DOHH2 (cell line): ENCODE measurements around the gene WNT3.
A peak's percentile ranks its signal among the peaks of the same experiment; 100 is the strongest.

Source experiments
- H3F3A ChIP-seq: fragments of 200-600 bp; sonication (generic), shearing (Covaris generic); 2 replicates; pipeline ENCODE4 v1.6.0; 2016; ENCODE audit warnings: antibody characterized with exemption, mild to moderate bottlenecking; ENCODE audit not compliant: control insufficient read depth, insufficient read depth
- H3K27ac ChIP-seq: fragments of 200-600 bp; sonication (generic); 2 replicates; pipeline ENCODE4 v1.5.1; 2014; ENCODE audit warnings: low read depth, mild to moderate bottlenecking, low read length, moderate library complexity
- H3K27me3 ChIP-seq: fragments of 200-600 bp; sonication (generic); 2 replicates; pipeline ENCODE4 v1.6.1; 2014; ENCODE audit warnings: mild to moderate bottlenecking, low read length, mixed read lengths; ENCODE audit not compliant: control insufficient read depth
- H3K36me3 ChIP-seq: fragments of 200-600 bp; sonication (generic); 2 replicates; pipeline ENCODE4 v1.6.1; 2014; ENCODE audit warnings: mild to moderate bottlenecking, low read length, moderate library complexity, mixed read lengths; ENCODE audit not compliant: control insufficient read depth
- H3K4me1 ChIP-seq: fragments of 200-600 bp; sonication (generic); 2 replicates; pipeline ENCODE4 v1.6.1; 2014; ENCODE audit warnings: mild to moderate bottlenecking, low read length, mixed read lengths; ENCODE audit not compliant: control insufficient read depth
- H3K4me2 ChIP-seq: fragments of 200-600 bp; sonication (generic); 2 replicates; pipeline ENCODE4 v1.6.0; 2014; ENCODE audit warnings: mild to moderate bottlenecking, low read length, moderate library complexity
- H3K4me3 ChIP-seq: fragments of 200-600 bp; sonication (generic); 2 replicates; pipeline ENCODE4 v1.5.1; 2014; ENCODE audit warnings: mild to moderate bottlenecking, low read length, mixed read lengths
- H3K79me2 ChIP-seq: fragments of 200-600 bp; sonication (generic); 2 replicates; pipeline ENCODE4 v1.6.1; 2014; ENCODE audit warnings: mild to moderate bottlenecking, low read length, mixed read lengths; ENCODE audit not compliant: control insufficient read depth
- H3K9me2 ChIP-seq: fragments of 200-600 bp; sonication (generic); replicated peaks from 2 replicates; pipeline ENCODE4 v1.6.1; 2014; ENCODE audit warnings: mild to moderate bottlenecking, low read length, mixed read lengths; ENCODE audit not compliant: control insufficient read depth
- H3K9me3 ChIP-seq: fragments of 200-600 bp; sonication (generic); 2 replicates; pipeline ENCODE4 v1.6.1; 2014; ENCODE audit warnings: antibody characterized with exemption, low read length, mixed read lengths; ENCODE audit not compliant: control insufficient read depth, insufficient read depth
- H4K20me1 ChIP-seq: fragments of 200-600 bp; sonication (generic); 2 replicates; pipeline ENCODE4 v1.6.0; 2014; ENCODE audit warnings: low read depth, mild to moderate bottlenecking, antibody characterized with exemption, low read length, moderate library complexity; ENCODE audit not compliant: control insufficient read depth, insufficient read depth
- CTCF ChIP-seq: fragments of 200-600 bp; sonication (generic); IDR thresholded peaks from one replicate; pipeline ENCODE4 v1.5.1; 2014; ENCODE audit warnings: antibody characterized with exemption, mild to moderate bottlenecking, low read depth, low read length; ENCODE audit not compliant: poor library complexity, severe bottlenecking
- EZH2phosphoT487 ChIP-seq: fragments of 200-600 bp; sonication (generic); IDR thresholded peaks from 2 replicates; pipeline ENCODE4 v1.6.1; 2017; ENCODE audit warnings: borderline replicate concordance, mild to moderate bottlenecking, antibody characterized with exemption, low read length, moderate library complexity, mixed read lengths

The WNT3 gene

GRCh38 chr17:46783031-46783593 lies 35.4 kb downstream of the WNT3 start:
- H3K4me3 ChIP-seq: no peak overlapping the region
- no peaks in the 10 kb centered on the region for H3K9me3 ChIP-seq
- no peaks in the 10 kb centered on the region for H3K79me2 ChIP-seq
- 0 out of 2 replicates have a peak, but pooled peaks cover under 1% of the 10 kb centered on the region for H3K27me3 ChIP-seq
- TF ChIP-seq CTCF: no peak
- TF ChIP-seq EZH2phosphoT487: no peak
- H3K4me2 ChIP-seq: no peak overlapping the region
- H3K27ac ChIP-seq: no peak overlapping the region
- H3K36me3 ChIP-seq: no peaks in the 10 kb centered on the region
- H4K20me1 ChIP-seq: no peaks in the 10 kb centered on the region
- H3K4me1 ChIP-seq: no peaks in the 10 kb centered on the region
- H3F3A ChIP-seq: no peaks in the 10 kb centered on the region
- H3K9me2 ChIP-seq: no peaks in the 10 kb centered on the region

GRCh38 chr17:46782250-46782953 lies 36.1 kb downstream of the WNT3 start:
- Histone ChIP-seq H3K79me2 (no peaks in the 10 kb centered on the region), H4K20me1 (no peaks in the 10 kb centered on the region), H3K4me3 (no peak overlapping the region), H3K27me3 (peaks cover 7% of the 10 kb centered on the region), H3K9me2 (no peaks in the 10 kb centered on the region), H3K9me3 (no peaks in the 10 kb centered on the region), H3K4me2 (no peak overlapping the region), H3K4me1 (no peaks in the 10 kb centered on the region), H3F3A (no peaks in the 10 kb centered on the region), H3K36me3 (no peaks in the 10 kb centered on the region), H3K27ac (no peak overlapping the region)
- TF ChIP-seq CTCF: peak; percentile 57
- no peak for TF ChIP-seq EZH2phosphoT487

GRCh38 chr17:46780003-46780373 lies 38.5 kb downstream of the WNT3 start:
- Histone ChIP-seq H3K4me1 (no peaks in the 10 kb centered on the region), H4K20me1 (no peaks in the 10 kb centered on the region), H3K4me2 (no peak overlapping the region), H3K27ac (no peak overlapping the region), H3K79me2 (no peaks in the 10 kb centered on the region), H3K36me3 (no peaks in the 10 kb centered on the region), H3K9me3 (no peaks in the 10 kb centered on the region), H3K9me2 (no peaks in the 10 kb centered on the region), H3F3A (no peaks in the 10 kb centered on the region), H3K4me3 (no peak overlapping the region), H3K27me3 (peaks cover 13% of the 10 kb centered on the region)
- TF ChIP-seq CTCF (no peak), EZH2phosphoT487 (no peak)
